ENCODE measurements around the gene AGPAT3.

DNA sequence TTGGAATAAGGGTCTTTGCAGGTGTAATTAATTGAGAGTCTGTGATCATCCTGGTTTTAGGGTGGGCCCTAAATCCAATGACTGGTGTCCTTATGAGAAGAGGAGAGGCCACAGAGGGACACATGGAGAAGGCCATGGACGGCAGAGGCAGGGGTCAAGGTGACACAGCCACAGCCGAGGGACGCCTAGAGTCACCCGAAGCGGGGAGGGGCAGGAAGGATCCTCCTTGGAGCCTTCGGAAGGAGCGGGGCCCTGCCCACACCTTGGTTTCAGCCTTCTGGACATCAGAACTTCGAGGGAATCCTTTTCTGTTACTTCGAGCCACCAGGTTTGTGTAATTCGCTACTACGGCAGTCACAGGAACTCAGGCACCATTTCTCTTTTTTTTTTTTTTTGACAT is 44.6 kb upstream of the AGPAT3 start:
- TF ChIP-seq POLR2A (IDR thresholded peaks at IDR 0.05; ENCODE audit: low read length) (no peak), GATA1 (IDR thresholded peaks at IDR 0.05; ENCODE audit: low read depth, low read length) (no peak)
